GM23338 (cell line): ENCODE measurements around the gene TEDC2. TPM values are rescaled to one million over a fixed set of nuclear protein-coding genes. Genes with fewer than 3 reads are reported as not detected.

Experiments
- ATAC-seq: fragments of 200-7000 bp; cut with Tn5 transposase; 3 replicates; pipeline ENCODE4 v1.9.1; 2020
- DNase-seq: peaks from one replicate; pipeline ENCODE4 v3.0.0-alpha.2; 2015; ENCODE audit warnings: low spot score
- H2AFZ ChIP-seq: fragments of 200-600 bp; sonication (generic); 2 replicates; pipeline ENCODE4 v1.8.0; 2016; ENCODE audit warnings: antibody characterized with exemption, mild to moderate bottlenecking, moderate library complexity
- H3F3A ChIP-seq: fragments of 200-600 bp; sonication (generic); replicated peaks from 2 replicates; pipeline ENCODE4 v1.8.0; 2017; ENCODE audit warnings: antibody characterized with exemption, mixed run types, low read depth
- H3K27ac ChIP-seq: fragments of 200-600 bp; sonication (generic); 2 replicates; pipeline ENCODE4 v1.6.1; 2016; ENCODE audit warnings: low read depth
- H3K27me3 ChIP-seq: fragments of 200-600 bp; sonication (generic); 2 replicates; pipeline ENCODE4 v1.8.0; 2016; ENCODE audit warnings: mild to moderate bottlenecking, mixed run types, moderate library complexity; ENCODE audit not compliant: insufficient read depth
- H3K36me3 ChIP-seq: fragments of 200-600 bp; sonication (generic); 2 replicates; pipeline ENCODE4 v1.8.0; 2016; ENCODE audit warnings: mild to moderate bottlenecking; ENCODE audit not compliant: insufficient read depth
- H3K4me1 ChIP-seq: fragments of 200-600 bp; sonication (generic); 2 replicates; pipeline ENCODE4 v1.8.0; 2016; ENCODE audit warnings: mild to moderate bottlenecking, moderate library complexity; ENCODE audit not compliant: insufficient read depth
- H3K4me2 ChIP-seq: fragments of 200-600 bp; sonication (generic); 2 replicates; pipeline ENCODE4 v1.7.1; 2017; ENCODE audit warnings: mixed run types
- H3K4me3 ChIP-seq: fragments of 200-600 bp; sonication (generic); 2 replicates; pipeline ENCODE4 v1.6.1; 2016; ENCODE audit warnings: mixed run types
- H3K79me2 ChIP-seq: fragments of 200-600 bp; sonication (generic); replicated peaks from 2 replicates; pipeline ENCODE4 v1.8.0; 2017; ENCODE audit warnings: mild to moderate bottlenecking; ENCODE audit not compliant: insufficient read depth
- H3K9me2 ChIP-seq: fragments of 200-600 bp; sonication (generic); 2 replicates; pipeline ENCODE4 v1.8.0; 2017; ENCODE audit not compliant: insufficient read depth
- H4K20me1 ChIP-seq: fragments of 200-600 bp; sonication (generic); replicated peaks from 2 replicates; pipeline ENCODE4 v1.8.0; 2017; ENCODE audit warnings: mild to moderate bottlenecking; ENCODE audit not compliant: insufficient read depth
- H3K27ac Mint-ChIP-seq: 2 replicates; pipeline ENCODE4 v1.8.0; 2020; ENCODE audit warnings: inconsistent platforms, mild to moderate bottlenecking, moderate library complexity, mixed read lengths
- H3K27me3 Mint-ChIP-seq: 3 replicates; pipeline ENCODE4 v1.8.0; 2022; ENCODE audit warnings: low read depth, mild to moderate bottlenecking, moderate library complexity, mixed read lengths, inconsistent platforms; ENCODE audit not compliant: insufficient read depth, poor library complexity
- H3K36me3 Mint-ChIP-seq: 3 replicates; pipeline ENCODE4 v1.8.0; 2021; ENCODE audit warnings: low read depth, mild to moderate bottlenecking, inconsistent platforms, moderate library complexity, mixed read lengths
- H3K4me1 Mint-ChIP-seq: 3 replicates; pipeline ENCODE4 v1.8.0; 2020; ENCODE audit warnings: mild to moderate bottlenecking, inconsistent platforms, mixed read lengths
- H3K4me3 Mint-ChIP-seq: 3 replicates; pipeline ENCODE4 v1.8.0; 2021; ENCODE audit warnings: moderate library complexity, mild to moderate bottlenecking, inconsistent platforms, mixed read lengths
- H3K9me3 Mint-ChIP-seq: 3 replicates; pipeline ENCODE4 v1.8.0; 2020; ENCODE audit warnings: moderate library complexity, mild to moderate bottlenecking, inconsistent platforms, mixed read lengths
- CREB1 ChIP-seq: fragments of 250-450 bp; sonication (Bioruptor Pico); IDR thresholded peaks from 2 replicates; pipeline ENCODE4 v1.5.0; 2020; ENCODE audit warnings: low read depth, mild to moderate bottlenecking, moderate library complexity
- CTCF ChIP-seq, 2 experiments: fragments of 200-600 bp in 1 of 2; sonication (generic) in 1 of 2; conservative IDR thresholded peaks; 2 replicates each; pipeline versions ENCODE4 v1.5.1 to v1.6.1; 2016 to 2017; ENCODE audit warnings: antibody characterized with exemption in 2 of 2, low read depth in 2 of 2, mild to moderate bottlenecking in 2 of 2, moderate library complexity in 1 of 2
- ETS1 ChIP-seq: IDR thresholded peaks from 2 replicates; pipeline ENCODE4 v1.6.1; 2016; ENCODE audit warnings: antibody characterized with exemption
- EZH2 ChIP-seq: fragments of 200-600 bp; sonication (generic); IDR thresholded peaks from one replicate; pipeline ENCODE4 v1.8.0; 2017; ENCODE audit warnings: antibody characterized with exemption, mild to moderate bottlenecking, low read depth; ENCODE audit not compliant: unreplicated experiment
- EZH2phosphoT487 ChIP-seq: fragments of 200-600 bp; sonication (generic); IDR thresholded peaks from one replicate; pipeline ENCODE4 v1.8.1; 2018; ENCODE audit warnings: antibody characterized with exemption; ENCODE audit not compliant: unreplicated experiment
- JUNB ChIP-seq: IDR thresholded peaks from one replicate; pipeline ENCODE4 v1.6.1; 2016; ENCODE audit warnings: antibody characterized with exemption; ENCODE audit not compliant: unreplicated experiment
- NANOG ChIP-seq: IDR thresholded peaks from 2 replicates; pipeline ENCODE4 v1.6.1; 2016; ENCODE audit warnings: antibody characterized with exemption, borderline replicate concordance
- POLR2AphosphoS5 ChIP-seq: IDR thresholded peaks from 2 replicates; pipeline ENCODE4 v1.6.1; 2016; ENCODE audit warnings: antibody characterized with exemption, low read depth
- REST ChIP-seq: IDR thresholded peaks from one replicate; pipeline ENCODE4 v1.6.1; 2018; ENCODE audit warnings: antibody characterized with exemption; ENCODE audit not compliant: unreplicated experiment
- STAT1 ChIP-seq: IDR thresholded peaks from one replicate; pipeline ENCODE4 v1.6.1; 2016; ENCODE audit warnings: antibody characterized with exemption; ENCODE audit not compliant: unreplicated experiment
- ZNF114 ChIP-seq: fragments of 250-450 bp; sonication (Bioruptor Pico); IDR thresholded peaks from 2 replicates; pipeline ENCODE4 v1.5.0; 2020; ENCODE audit warnings: mild to moderate bottlenecking, moderate library complexity
- ZNF331 ChIP-seq: fragments of 250-450 bp; sonication (Bioruptor Pico); IDR thresholded peaks from 2 replicates; pipeline ENCODE4 v1.5.0; 2020; ENCODE audit warnings: low read depth, mild to moderate bottlenecking, moderate library complexity
- ZNF462 ChIP-seq: fragments of 250-450 bp; sonication (Bioruptor Pico); IDR thresholded peaks from 2 replicates; pipeline ENCODE4 v1.5.0; 2020; ENCODE audit warnings: mild to moderate bottlenecking, moderate library complexity
- polyA plus RNA-seq: library from polyadenylated mRNA; unstranded; fragments of >200 nt; fragmentation: Nextera tagmentation; extraction: Ambion mirVana; gene quantifications from 2 replicates; pipeline ENCODE4 v1.2.1, GENCODE V29; 2016
- total RNA-seq: library from RNA; depleted of rRNA; stranded (reverse); fragments of >200 nt; shearing (Covaris generic); gene quantifications from 2 replicates; pipeline ENCODE4 v1.2.3, GENCODE V29; 2014

The TEDC2 gene
- total and polyA plus RNA-seq, 2 experiments from 2014 or later: 50.6 to 98.9 TPM

GRCh38 chr16:2457267-2457666 is 2.6 kb upstream of the TEDC2 start:
- no peak overlapping the region for H2AFZ ChIP-seq
- no peak for DNase-seq
- Mint-ChIP-seq H3K27me3 (peaks cover 20% of the 10 kb centered on the region), H3K27ac (no peak overlapping the region), H3K36me3 (peaks cover 44% of the 10 kb centered on the region), H3K9me3 (no peaks in the 10 kb centered on the region), H3K4me3 (no peak overlapping the region; the same call in 2 of the 3 replicates), H3K4me1 (peaks cover 15% of the 10 kb centered on the region)
- H3K4me2 ChIP-seq: no peak overlapping the region
- TF ChIP-seq EZH2: no peak
- no peak for TF ChIP-seq REST
- no peak for TF ChIP-seq ZNF331 (CRISPR knock-in tag)
- TF ChIP-seq ZNF462 (CRISPR knock-in tag): no peak
- TF ChIP-seq ZNF114 (CRISPR knock-in tag): no peak
- no peak for TF ChIP-seq ETS1
- no peak for TF ChIP-seq STAT1
- no peak for TF ChIP-seq CREB1 (CRISPR knock-in tag)
- TF ChIP-seq POLR2AphosphoS5: no peak; the same call in 1 of the 2 replicates
- no peak for TF ChIP-seq JUNB
- no peak for TF ChIP-seq CTCF (conservative IDR thresholded peaks at IDR 0.05; ENCODE audit: low read depth in 2 of 2)
- TF ChIP-seq EZH2phosphoT487: no peak
- TF ChIP-seq NANOG: no peak
- H3K27me3 ChIP-seq: no peaks in the 10 kb centered on the region
- H3K27ac ChIP-seq: peak overlapping the region; percentile 16; the same call in 1 of the 2 replicates
- no peak for ATAC-seq
- no peak overlapping the region for H3K4me3 ChIP-seq
- H3K36me3 ChIP-seq: peaks cover 5% of the 10 kb centered on the region; the same call in 1 of the 2 replicates
- peaks cover 12% of the 10 kb centered on the region for H3K79me2 ChIP-seq
- peaks cover 18% of the 10 kb centered on the region; the same call in 1 of the 2 replicates for H3F3A ChIP-seq
- peaks cover 11% of the 10 kb centered on the region; the same call in 1 of the 2 replicates for H3K4me1 ChIP-seq
- H4K20me1 ChIP-seq: peaks cover 10% of the 10 kb centered on the region; the same call in 1 of the 2 replicates
- H3K9me2 ChIP-seq: no peaks in the 10 kb centered on the region
